GM19395 (cell line): ENCODE measurements around the gene HDDC2.

ENCODE experiments used
- ATAC-seq: cut with Tn5 transposase; IDR thresholded peaks from one replicate; pipeline ENCODE4 v1.9.1; 2021; ENCODE audit warnings: mild to moderate bottlenecking, moderate library complexity; ENCODE audit not compliant: unreplicated experiment

HDDC2 gene

DNA sequence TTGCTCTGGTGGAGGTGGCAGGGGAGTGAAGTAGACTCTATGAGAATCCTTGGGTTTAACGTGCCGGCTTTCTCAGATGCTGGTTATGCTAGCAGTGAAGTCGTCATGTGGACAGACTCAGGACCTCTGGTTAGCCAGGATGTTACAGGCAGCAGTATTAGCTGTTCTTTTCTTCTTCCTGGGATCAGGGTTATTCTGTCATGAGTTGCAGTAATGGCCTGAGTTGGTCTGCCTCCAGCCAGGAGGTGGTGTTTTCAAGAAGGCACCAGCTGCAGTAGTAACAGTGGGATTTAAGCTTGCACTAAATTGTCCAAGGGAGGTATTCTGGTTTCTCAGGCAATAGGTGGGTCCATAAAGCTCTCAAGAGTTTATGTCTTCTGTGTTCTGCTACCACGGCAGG lies 56.7 kb downstream of the HDDC2 start:
- ATAC-seq: no peak

DNA sequence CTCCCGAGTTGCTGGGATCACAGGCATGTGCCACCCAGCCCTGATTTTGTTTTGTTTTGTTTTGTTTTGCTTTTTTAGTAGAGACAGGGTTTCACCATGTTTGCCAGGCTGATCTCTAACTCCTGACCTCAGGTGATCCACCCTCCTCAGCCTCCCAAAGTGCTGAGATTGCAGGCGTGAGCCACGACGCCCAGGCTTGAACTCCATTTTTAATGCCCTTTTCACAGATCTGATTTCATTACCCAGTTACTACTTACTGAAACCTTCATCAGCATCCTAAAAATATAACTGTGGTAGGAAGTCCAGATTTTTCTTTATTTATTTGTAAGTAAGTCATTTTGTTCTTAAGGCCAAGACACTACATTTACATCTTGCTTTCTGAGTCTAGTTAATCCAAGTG lies 64.0 kb downstream of the HDDC2 start:
- no peak for ATAC-seq

- no peak for ATAC-seq
These were observed 65.0 kb downstream of the HDDC2 start for GRCh38 chr6:125236536-125237327.

DNA sequence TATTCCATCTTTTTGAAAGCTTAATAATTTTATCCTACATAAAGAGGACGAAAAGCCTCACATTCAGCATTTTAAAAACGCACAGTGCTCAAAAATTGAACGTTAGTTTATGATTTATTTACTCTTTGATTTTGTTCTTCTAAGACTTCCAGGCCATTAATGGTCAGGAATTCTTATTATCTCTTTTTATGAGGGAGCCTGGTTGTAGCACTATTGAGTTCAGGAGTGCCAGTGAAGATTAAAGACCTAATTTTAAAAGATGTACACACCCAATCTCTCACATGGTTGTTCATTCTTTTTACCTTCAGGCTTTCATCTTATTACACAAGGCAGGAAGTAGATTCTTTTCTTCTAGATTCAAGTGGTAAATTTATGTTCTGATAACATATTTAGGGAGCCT lies 68.6 kb downstream of the HDDC2 start:
- no peak for ATAC-seq

GRCh38 chr6:125232466-125232865 lies 69.3 kb downstream of the HDDC2 start:
- ATAC-seq: no peak

DNA sequence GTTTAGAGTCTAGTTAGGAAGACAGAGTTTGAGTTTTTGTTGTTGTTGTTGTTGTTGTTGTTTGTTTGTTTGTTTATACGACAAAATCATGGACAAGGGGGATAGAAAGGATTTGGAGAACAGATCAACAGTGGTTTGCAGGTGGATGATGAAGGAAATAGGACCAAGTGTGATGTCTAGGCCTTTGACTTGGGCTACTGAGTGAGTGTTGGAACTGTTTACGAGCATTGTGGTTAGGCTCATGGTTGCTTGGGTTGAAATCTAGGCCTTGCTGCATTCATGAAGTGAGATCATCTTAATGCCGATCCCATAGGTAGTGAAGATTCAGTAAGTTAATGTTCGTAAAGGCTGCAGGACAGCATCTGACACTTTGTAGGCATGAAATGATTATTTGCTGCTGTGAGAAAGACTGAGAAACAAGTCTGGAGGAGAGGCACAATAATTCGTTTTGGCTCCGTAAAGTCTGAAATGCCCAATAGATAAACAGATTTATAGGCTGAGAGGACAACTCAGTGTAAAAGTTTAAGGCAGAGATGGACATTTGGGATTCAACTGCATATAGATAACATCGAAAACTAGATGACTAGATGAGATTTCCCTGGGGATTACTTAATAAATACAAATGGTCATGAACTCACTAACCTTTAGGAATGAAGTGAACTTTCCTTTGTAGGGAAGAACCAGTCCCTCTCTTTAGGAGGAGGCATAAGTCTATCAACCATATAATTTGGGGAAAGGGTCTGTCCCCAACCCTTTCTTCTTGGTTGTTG lies 70.0 kb downstream of the HDDC2 start:
- no peak for ATAC-seq

DNA sequence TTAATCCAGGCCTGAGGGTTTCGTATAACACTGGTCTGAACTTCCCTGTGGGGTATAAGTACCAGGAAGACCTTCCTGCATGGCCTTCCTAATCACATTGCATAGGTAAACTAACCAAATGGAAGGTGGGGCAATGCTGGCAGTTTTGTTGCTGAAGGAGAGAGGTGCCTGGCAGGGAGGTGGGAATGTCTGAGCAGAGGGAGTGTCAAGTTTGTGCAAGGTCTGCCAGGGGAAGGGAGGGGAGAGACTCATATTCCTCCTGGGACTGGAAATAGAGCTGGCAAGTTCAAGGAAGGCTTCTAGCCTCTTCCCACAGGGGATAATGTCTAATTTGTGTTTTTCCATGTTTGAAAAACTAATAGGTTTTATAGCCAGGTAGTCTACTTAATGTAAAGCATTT lies 70.6 kb downstream of the HDDC2 start:
- no peak for ATAC-seq

DNA sequence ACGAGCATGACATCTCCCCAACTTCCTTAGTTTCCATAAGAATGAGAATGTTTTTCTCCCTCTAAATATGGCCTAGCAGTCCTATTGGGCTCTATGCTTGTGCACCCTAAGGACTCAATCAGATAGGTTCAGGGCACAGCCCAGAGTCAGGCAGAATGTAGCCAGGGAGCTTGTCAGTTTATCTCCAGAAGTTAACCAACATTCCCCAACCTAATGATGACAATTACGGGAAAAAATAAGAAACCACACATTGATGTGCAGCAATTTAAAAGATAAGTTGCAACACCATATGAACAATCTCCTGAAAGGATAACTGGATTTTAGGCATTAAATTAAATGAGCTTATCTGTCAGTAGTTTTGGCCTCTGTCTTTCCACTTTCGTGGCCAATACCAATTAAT lies 71.1 kb downstream of the HDDC2 start:
- ATAC-seq: no peak

GRCh38 chr6:125228981-125229479 lies 72.7 kb downstream of the HDDC2 start:
- ATAC-seq: no peak

GRCh38 chr6:125227244-125227643 lies 74.5 kb downstream of the HDDC2 start:
- no peak for ATAC-seq
